PFSK-1 (cell line): ENCODE results near the gene SLC22A14.

Source experiments
- FOXP2 ChIP-seq: optimal IDR thresholded peaks from 2 replicates; pipeline ENCODE3; 2011; ENCODE audit warnings: borderline replicate concordance, control low read depth, inconsistent platforms; ENCODE audit not compliant: insufficient read depth; ENCODE audit errors: extremely low read length, extremely low read depth
- POLR2AphosphoS5 ChIP-seq: IDR thresholded peaks from 2 replicates; pipeline ENCODE4 v1.6.1; 2012; ENCODE audit warnings: low read depth, mild to moderate bottlenecking, control low read depth, low read length, moderate library complexity
- REST ChIP-seq, 2 experiments: IDR thresholded peaks; 2 replicates each; pipeline versions ENCODE4 v1.6.1 to v1.8.0; 2011 to 2012; ENCODE audit warnings: low read depth in 2 of 2, low read length in 2 of 2, control low read depth in 1 of 2, inconsistent platforms in 1 of 2, mild to moderate bottlenecking in 1 of 2, moderate library complexity in 1 of 2; ENCODE audit not compliant: insufficient read depth in 1 of 2
- SIN3A ChIP-seq: IDR thresholded peaks from 2 replicates; pipeline ENCODE4 v1.6.1; 2012; ENCODE audit warnings: mild to moderate bottlenecking, low read length, moderate library complexity, borderline replicate concordance; ENCODE audit not compliant: insufficient read depth
- TAF1 ChIP-seq: IDR thresholded peaks from 2 replicates; pipeline ENCODE4 v1.6.1; 2012; ENCODE audit warnings: low read length, control low read depth, borderline replicate concordance; ENCODE audit not compliant: insufficient read depth

SLC22A14 gene

GRCh38 chr3:38311941-38312340, 29.8 kb downstream of the SLC22A14 start:
- TF ChIP-seq FOXP2 = no peak
- TF ChIP-seq SIN3A = no peak
- TF ChIP-seq REST (IDR thresholded peaks at IDR 0.05; ENCODE audit: insufficient read depth in 1 of 2, low read depth in 2 of 2, low read length in 2 of 2) = no peak
- TF ChIP-seq TAF1 = no peak
- no peak for TF ChIP-seq POLR2AphosphoS5

GRCh38 chr3:38312356-38312755, 30.3 kb downstream of the SLC22A14 start:
- TF ChIP-seq REST (IDR thresholded peaks at IDR 0.05; ENCODE audit: insufficient read depth in 1 of 2, low read depth in 2 of 2, low read length in 2 of 2) = no peak
- TF ChIP-seq TAF1 = no peak
- TF ChIP-seq SIN3A = no peak
- TF ChIP-seq FOXP2 = no peak
- no peak for TF ChIP-seq POLR2AphosphoS5

- no peak for TF ChIP-seq REST (IDR thresholded peaks at IDR 0.05; ENCODE audit: insufficient read depth in 1 of 2, low read depth in 2 of 2, low read length in 2 of 2)
- TF ChIP-seq SIN3A = no peak
- no peak for TF ChIP-seq POLR2AphosphoS5
- TF ChIP-seq FOXP2 = no peak
- TF ChIP-seq TAF1 = no peak
Measured at GRCh38 chr3:38313263-38313662, 31.2 kb downstream of the SLC22A14 start.

GRCh38 chr3:38313695-38314094, 31.6 kb downstream of the SLC22A14 start:
- TF ChIP-seq REST (IDR thresholded peaks at IDR 0.05; ENCODE audit: insufficient read depth in 1 of 2, low read depth in 2 of 2, low read length in 2 of 2) (no peak), FOXP2 (no peak), POLR2AphosphoS5 (no peak), SIN3A (no peak), TAF1 (no peak)

- TF ChIP-seq FOXP2 (no peak), POLR2AphosphoS5 (no peak), SIN3A (no peak), REST (IDR thresholded peaks at IDR 0.05; ENCODE audit: insufficient read depth in 1 of 2, low read depth in 2 of 2, low read length in 2 of 2) (no peak), TAF1 (no peak)
Measured at GRCh38 chr3:38314112-38314763, 32.1 kb downstream of the SLC22A14 start.
